Measurements from ENCODE around the gene SLC6A6. TPM values are rescaled to one million over a fixed set of nuclear protein-coding genes. Genes with fewer than 3 reads are reported as not detected.

SLC6A6 gene
- total and polyA plus RNA-seq, 2 experiments from 2014 or later = 4.6 to 10.6 TPM

- Histone ChIP-seq H3K4me2 (ENCODE audit: unreplicated experiment) (no peak overlapping the region), H3K36me3 (ENCODE audit: low read depth) (no peaks in the 10 kb centered on the region), H3K9me2 (ENCODE audit: insufficient read depth) (no peaks in the 10 kb centered on the region), H3F3A (ENCODE audit: insufficient read depth) (peaks cover 39% of the 10 kb centered on the region; the same call in 1 of the 2 replicates), H3K27ac (no peak overlapping the region), H4K20me1 (ENCODE audit: insufficient read depth) (no peaks in the 10 kb centered on the region), H3K27me3 (replicated peaks; ENCODE audit: insufficient read depth) (no peaks in the 10 kb centered on the region), H3K9me3 (ENCODE audit: low read depth) (no peaks in the 10 kb centered on the region), H3K9ac (no peak overlapping the region), H2AFZ (no peak overlapping the region), H3K79me2 (ENCODE audit: insufficient read depth) (no peaks in the 10 kb centered on the region), H3K4me1 (ENCODE audit: insufficient read depth) (peaks cover 36% of the 10 kb centered on the region), H3K4me3 (no peak overlapping the region)
- in situ Hi-C loops (cut with MboI) = no loop called here
- WGBS, 2 experiments (ENCODE audit: low coverage in 1 of 2, low lambda C conversion rate in 2 of 2, missing lambda C conversion rate in 2 of 2) = 94 to 96% methylated on average over 6 of the region's 6 CpGs
- no peak for DNase-seq
- no peak for TF ChIP-seq EZH2 (IDR thresholded peaks at IDR 0.05; ENCODE audit: insufficient read depth, poor library complexity, severe bottlenecking)
- no peak for TF ChIP-seq EZH2phosphoT487 (IDR thresholded peaks at IDR 0.05; ENCODE audit: insufficient read depth, low read depth)
Observed at GRCh38 chr3:14455571-14456317, 53.3 kb downstream of the SLC6A6 start.

- in situ Hi-C loops (cut with MboI) = no loop called here
- Histone ChIP-seq H2AFZ (no peak overlapping the region), H3K27ac (no peak overlapping the region), H3K36me3 (ENCODE audit: low read depth) (no peaks in the 10 kb centered on the region), H3K4me3 (no peak overlapping the region), H3K4me2 (ENCODE audit: unreplicated experiment) (no peak overlapping the region), H3F3A (ENCODE audit: insufficient read depth) (peaks cover 34% of the 10 kb centered on the region), H3K9me2 (ENCODE audit: insufficient read depth) (no peaks in the 10 kb centered on the region), H3K9ac (no peak overlapping the region), H3K4me1 (ENCODE audit: insufficient read depth) (peaks cover 40% of the 10 kb centered on the region), H4K20me1 (ENCODE audit: insufficient read depth) (no peaks in the 10 kb centered on the region), H3K79me2 (ENCODE audit: insufficient read depth) (no peaks in the 10 kb centered on the region), H3K9me3 (ENCODE audit: low read depth) (no peaks in the 10 kb centered on the region), H3K27me3 (replicated peaks; ENCODE audit: insufficient read depth) (no peaks in the 10 kb centered on the region)
- DNase-seq = no peak
- TF ChIP-seq EZH2phosphoT487 (IDR thresholded peaks at IDR 0.05; ENCODE audit: insufficient read depth, low read depth) = no peak
- no peak for TF ChIP-seq EZH2 (IDR thresholded peaks at IDR 0.05; ENCODE audit: insufficient read depth, poor library complexity, severe bottlenecking)
- WGBS, 2 experiments (ENCODE audit: low coverage in 1 of 2, low lambda C conversion rate in 2 of 2, missing lambda C conversion rate in 2 of 2) = 97 to 98% methylated on average over 8 of the region's 8 CpGs
Observed at GRCh38 chr3:14456794-14457193, 54.4 kb downstream of the SLC6A6 start.

GRCh38 chr3:14457481-14457880 is 55.1 kb downstream of the SLC6A6 start:
- in situ Hi-C loops (cut with MboI) = no loop called here
- H3K9me2 ChIP-seq (ENCODE audit: insufficient read depth) = no peaks in the 10 kb centered on the region
- H3K27ac ChIP-seq = no peak overlapping the region
- H3K4me2 ChIP-seq (ENCODE audit: unreplicated experiment) = no peak overlapping the region
- H3K9me3 ChIP-seq (ENCODE audit: low read depth) = no peaks in the 10 kb centered on the region
- H3F3A ChIP-seq (ENCODE audit: insufficient read depth) = peaks cover 32% of the 10 kb centered on the region
- no peaks in the 10 kb centered on the region for H3K79me2 ChIP-seq (ENCODE audit: insufficient read depth)
- no peak for TF ChIP-seq EZH2 (IDR thresholded peaks at IDR 0.05; ENCODE audit: insufficient read depth, poor library complexity, severe bottlenecking)
- TF ChIP-seq EZH2phosphoT487 (IDR thresholded peaks at IDR 0.05; ENCODE audit: insufficient read depth, low read depth) = no peak
- DNase-seq = no peak
- H3K4me1 ChIP-seq (ENCODE audit: insufficient read depth) = peaks cover 33% of the 10 kb centered on the region
- H2AFZ ChIP-seq = no peak overlapping the region
- no peak overlapping the region for H3K9ac ChIP-seq
- no peaks in the 10 kb centered on the region for H4K20me1 ChIP-seq (ENCODE audit: insufficient read depth)
- H3K27me3 ChIP-seq (replicated peaks; ENCODE audit: insufficient read depth) = no peaks in the 10 kb centered on the region
- H3K4me3 ChIP-seq = no peak overlapping the region
- WGBS, 2 experiments (ENCODE audit: low coverage in 1 of 2, low lambda C conversion rate in 2 of 2, missing lambda C conversion rate in 2 of 2) = 93 to 97% methylated on average over 5 of the region's 5 CpGs
- no peaks in the 10 kb centered on the region for H3K36me3 ChIP-seq (ENCODE audit: low read depth)

GRCh38 chr3:14457999-14458398 is 55.6 kb downstream of the SLC6A6 start:
- Histone ChIP-seq H4K20me1 (ENCODE audit: insufficient read depth) (no peaks in the 10 kb centered on the region), H3K27ac (no peak overlapping the region), H3K9me3 (ENCODE audit: low read depth) (no peaks in the 10 kb centered on the region), H3K4me3 (no peak overlapping the region), H3F3A (ENCODE audit: insufficient read depth) (peaks cover 32% of the 10 kb centered on the region), H3K27me3 (replicated peaks; ENCODE audit: insufficient read depth) (no peaks in the 10 kb centered on the region), H3K36me3 (ENCODE audit: low read depth) (0 out of 2 replicates have a peak, but pooled peaks cover under 1% of the 10 kb centered on the region), H3K9ac (no peak overlapping the region), H3K9me2 (ENCODE audit: insufficient read depth) (no peaks in the 10 kb centered on the region), H3K4me1 (ENCODE audit: insufficient read depth) (peaks cover 31% of the 10 kb centered on the region), H3K79me2 (ENCODE audit: insufficient read depth) (no peaks in the 10 kb centered on the region), H3K4me2 (ENCODE audit: unreplicated experiment) (no peak overlapping the region), H2AFZ (no peak overlapping the region)
- DNase-seq = no peak
- 91 to 92% methylated on average over 9 of the region's 9 CpGs for WGBS, 2 experiments (ENCODE audit: low coverage in 1 of 2, low lambda C conversion rate in 2 of 2, missing lambda C conversion rate in 2 of 2)
- in situ Hi-C loops (cut with MboI) = no loop called here
- TF ChIP-seq EZH2phosphoT487 (IDR thresholded peaks at IDR 0.05; ENCODE audit: insufficient read depth, low read depth) = no peak
- TF ChIP-seq EZH2 (IDR thresholded peaks at IDR 0.05; ENCODE audit: insufficient read depth, poor library complexity, severe bottlenecking) = no peak
